ENCODE measurements around the gene LOXL1.

GRCh38 chr15:73889762-73890124 lies 36.5 kb upstream of the LOXL1 start:
- TF ChIP-seq YY1 (IDR thresholded peaks at IDR 0.05; ENCODE audit: low read depth, low read length) (no peak), SREBF2 (IDR thresholded peaks at IDR 0.05; ENCODE audit: low read length) (no peak), RAD51 (IDR thresholded peaks at IDR 0.05) (no peak), RAD21 (IDR thresholded peaks at IDR 0.05; ENCODE audit: insufficient read depth, low read depth, low read length) (no peak), JUNB (IDR thresholded peaks at IDR 0.05) (no peak), GABPA (IDR thresholded peaks at IDR 0.05; ENCODE audit: low read depth) (no peak), CBX5 (IDR thresholded peaks at IDR 0.05; ENCODE audit: low read depth) (no peak), POLR2A (IDR thresholded peaks at IDR 0.05; ENCODE audit: low read depth, low read length) (no peak), TAF1 (IDR thresholded peaks at IDR 0.05; ENCODE audit: borderline replicate concordance, low read depth, low read length) (no peak), CTCF (IDR thresholded peaks at IDR 0.05 in 2 of 3, conservative IDR thresholded peaks at IDR 0.05 in 1 of 3; ENCODE audit: control insufficient read depth in 2 of 3, extremely low read depth in 1 of 3, insufficient read depth in 1 of 3, low read depth in 3 of 3, low read length in 3 of 3) (no peak), HCFC1 (IDR thresholded peaks at IDR 0.05; ENCODE audit: low read length) (no peak), CEBPB (IDR thresholded peaks at IDR 0.05; ENCODE audit: borderline replicate concordance in 1 of 2, low read depth in 2 of 2, low read length in 2 of 2) (no peak)
